Panc1 (cell line): ENCODE results near the gene OLFM3. TPM values are rescaled to one million over a fixed set of nuclear protein-coding genes. Genes with fewer than 3 reads are reported as not detected.

Experiments used
- ATAC-seq: fragments of 200-7000 bp; cut with Tn5 transposase; 2 replicates; pipeline ENCODE4 v1.9.1; 2020; ENCODE audit warnings: mild to moderate bottlenecking, moderate library complexity
- BruUV-seq: library from RNA; stranded (reverse); fragments of 400-500 nt; replicated peaks from 2 replicates; lab custom pipeline; 2021; lab: Mats Ljungman, UMichigan
- CTCF ChIA-PET: fragments of 300-600 bp; sonication (Branson Sonifier 250); formaldehyde crosslinking; loops from one replicate; lab custom pipeline; 2022; ENCODE audit warnings: antibody characterized with exemption; lab: Charles Lee
- POLR2A ChIA-PET: fragments of 300-600 bp; sonication (Branson Sonifier 250); formaldehyde crosslinking; loops from one replicate; lab custom pipeline; 2022; ENCODE audit warnings: antibody characterized with exemption; lab: Charles Lee
- DNase-seq: peaks from one replicate; pipeline ENCODE4 v3.0.0-alpha.2; 2010; ENCODE audit warnings: low read depth, low spot score
- H3K27ac ChIP-seq: 2 replicates; pipeline ENCODE4 v1.5.1; 2011; ENCODE audit warnings: mild to moderate bottlenecking, low read length, inconsistent platforms
- H3K27me3 ChIP-seq: fragments of 200-500 bp; sonication (Bioruptor generic); 2 replicates; pipeline ENCODE4 v1.6.0; 2014; ENCODE audit warnings: low read length, inconsistent platforms; ENCODE audit not compliant: control insufficient read depth, insufficient read depth
- H3K36me3 ChIP-seq: fragments of 200-500 bp; sonication (Bioruptor generic); 2 replicates; pipeline ENCODE4 v1.5.1; 2014; ENCODE audit warnings: inconsistent platforms, mild to moderate bottlenecking, low read length, moderate library complexity; ENCODE audit not compliant: control insufficient read depth, insufficient read depth
- H3K4me1 ChIP-seq: 2 replicates; pipeline ENCODE4 v1.5.1; 2011; ENCODE audit warnings: inconsistent platforms, mild to moderate bottlenecking, low read length, moderate library complexity; ENCODE audit not compliant: control insufficient read depth, insufficient read depth
- H3K4me3 ChIP-seq, 2 experiments: 2 replicates each; pipeline ENCODE4 v1.5.1; 2011 to 2012; ENCODE audit warnings: low read depth in 2 of 2, low read length in 2 of 2, mild to moderate bottlenecking in 2 of 2, inconsistent platforms in 1 of 2, moderate library complexity in 1 of 2
- H3K9me3 ChIP-seq: fragments of 200-500 bp; sonication (Bioruptor generic); 2 replicates; pipeline ENCODE4 v1.5.1; 2014; ENCODE audit warnings: low read depth, mild to moderate bottlenecking, inconsistent platforms, low read length, moderate library complexity; ENCODE audit not compliant: control insufficient read depth, insufficient read depth
- CTCF ChIP-seq: fragments of 450-650 bp; IDR thresholded peaks from 2 replicates; pipeline ENCODE4 v1.5.1; 2017; ENCODE audit warnings: mild to moderate bottlenecking
- POLR2AphosphoS5 ChIP-seq: IDR thresholded peaks from 2 replicates; pipeline ENCODE4 v1.6.1; 2012; ENCODE audit warnings: mild to moderate bottlenecking, low read depth, low read length, moderate library complexity
- REST ChIP-seq, 2 experiments: IDR thresholded peaks; 2 replicates each; pipeline ENCODE4 v1.6.1; 2011 to 2012; ENCODE audit warnings: low read depth in 2 of 2, control low read depth in 1 of 2, low read length in 1 of 2, mild to moderate bottlenecking in 1 of 2, moderate library complexity in 1 of 2; ENCODE audit not compliant: insufficient read depth in 1 of 2
- SIN3A ChIP-seq: IDR thresholded peaks from 2 replicates; pipeline ENCODE4 v1.6.1; 2012; ENCODE audit warnings: low read depth, mild to moderate bottlenecking, low read length, moderate library complexity, borderline replicate concordance; ENCODE audit not compliant: insufficient read depth
- TCF7L2 ChIP-seq: IDR thresholded peaks from 2 replicates; pipeline ENCODE4 v1.6.1; 2011; ENCODE audit warnings: mild to moderate bottlenecking, low read depth, low read length, inconsistent platforms
- in situ Hi-C: cut with HindIII; loops from 2 replicates; pipeline ENCODE4 v1.10.0; 2016; ENCODE audit warnings: low sequenced_read_pairs, low pct_unique_long_range_greater_than_20kb
- intact Hi-C: fragments of 100-400 bp; cut with micrococcal nuclease; formaldehyde crosslinking; loops from one replicate; pipeline ENCODE4 v1.10.0; 2022; ENCODE audit not compliant: unreplicated experiment
- total RNA-seq: library from RNA; stranded (reverse); gene quantifications from one replicate; pipeline ENCODE4 v1.2.1, GENCODE V29; 2021; ENCODE audit not compliant: unreplicated experiment

The OLFM3 gene
- total RNA-seq, 1 experiment from 2014 or later, result not detected

- in situ Hi-C loops, result no loop called here
- intact Hi-C loops, result no loop called here
- ChIA-PET CTCF (no interaction called here), POLR2A (no interaction called here)
- TF ChIP-seq REST (IDR thresholded peaks at IDR 0.05; ENCODE audit: insufficient read depth in 1 of 2, low read depth in 2 of 2, low read length in 1 of 2) (no peak), POLR2AphosphoS5 (no peak), CTCF (no peak), TCF7L2 (no peak), SIN3A (no peak)
- BruUV-seq, result no TSS peak
- Histone ChIP-seq H3K4me3 (no peak overlapping the region), H3K27ac (no peak overlapping the region), H3K9me3 (no peaks in the 10 kb centered on the region), H3K4me1 (no peaks in the 10 kb centered on the region), H3K36me3 (no peaks in the 10 kb centered on the region), H3K27me3 (no peaks in the 10 kb centered on the region)
- DNase-seq, result no peak
- no peak for ATAC-seq
Measured at GRCh38 chr1:101875891-101876290, 120.8 kb downstream of the OLFM3 start.

DNA sequence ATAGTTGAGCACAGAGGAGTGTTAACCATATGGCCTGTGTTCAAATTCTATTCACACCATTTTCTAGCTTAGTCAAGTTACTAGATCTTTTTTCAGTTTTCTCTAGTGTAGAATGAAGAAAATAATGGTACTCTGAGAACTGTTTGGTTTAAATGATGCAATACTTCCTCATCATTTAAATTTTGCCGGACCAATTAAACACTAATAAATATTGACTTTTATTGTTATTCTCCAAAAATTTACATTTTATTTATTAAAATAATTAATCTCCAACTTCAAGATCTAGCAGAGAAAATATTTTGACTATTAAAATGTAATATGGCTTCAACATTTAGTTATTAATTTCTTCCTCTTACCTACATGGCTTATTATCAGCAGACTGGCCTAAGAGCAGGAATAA, 123.1 kb downstream of the OLFM3 start:
- in situ Hi-C loops, result no loop called here
- no TSS peak for BruUV-seq
- ATAC-seq (no peak), DNase-seq (no peak)
- H3K27ac ChIP-seq, result no peak overlapping the region
- TF ChIP-seq POLR2AphosphoS5, result no peak
- no peak for TF ChIP-seq REST (IDR thresholded peaks at IDR 0.05; ENCODE audit: insufficient read depth in 1 of 2, low read depth in 2 of 2, low read length in 1 of 2)
- TF ChIP-seq SIN3A, result no peak
- TF ChIP-seq TCF7L2, result no peak
- no peak for TF ChIP-seq CTCF
- no peaks in the 10 kb centered on the region for H3K27me3 ChIP-seq
- ChIA-PET CTCF (no interaction called here), POLR2A (no interaction called here)
- H3K4me1 ChIP-seq, result no peaks in the 10 kb centered on the region
- intact Hi-C loops, result no loop called here
- no peak overlapping the region for H3K4me3 ChIP-seq
- no peaks in the 10 kb centered on the region for H3K36me3 ChIP-seq
- H3K9me3 ChIP-seq, result no peaks in the 10 kb centered on the region
